Ectodermal cell (in vitro differentiated cells): ENCODE measurements around the gene IGSF1. TPM values are rescaled to one million over a fixed set of nuclear protein-coding genes. Genes with fewer than 3 reads are reported as not detected.

Experiments used
- H3K27ac ChIP-seq: 2 replicates; pipeline ENCODE4 v1.7.0; 2013; ENCODE audit warnings: mild to moderate bottlenecking, low read depth, low read length; ENCODE audit not compliant: insufficient read depth, poor library complexity, severe bottlenecking
- H3K27me3 ChIP-seq: 2 replicates; pipeline ENCODE4 v1.7.0; 2013; ENCODE audit warnings: mild to moderate bottlenecking, low read length; ENCODE audit not compliant: insufficient read depth, control insufficient read depth, poor library complexity, severe bottlenecking
- H3K36me3 ChIP-seq: one replicate; pipeline ENCODE4 v1.7.0; 2013; ENCODE audit warnings: low read length; ENCODE audit not compliant: control insufficient read depth, insufficient read depth
- H3K4me1 ChIP-seq: one replicate; pipeline ENCODE4 v1.7.0; 2013; ENCODE audit warnings: low read length; ENCODE audit not compliant: control insufficient read depth, insufficient read depth
- H3K4me3 ChIP-seq: 2 replicates; pipeline ENCODE4 v1.7.0; 2013; ENCODE audit warnings: low read depth, low read length, control low read depth; ENCODE audit not compliant: insufficient read depth
- H3K9me3 ChIP-seq: 2 replicates; pipeline ENCODE4 v1.7.0; 2013; ENCODE audit warnings: mild to moderate bottlenecking, low read length, moderate library complexity; ENCODE audit not compliant: control insufficient read depth
- WGBS, 2 experiments: methylation state at CpG; one replicate each; pipeline ENCODE4 v1.1.7; 2013; ENCODE audit warnings: missing lambda C conversion rate in 2 of 2; 5-methylcytosine and 5-hydroxymethylcytosine counted together
- polyA plus RNA-seq, 4 experiments: library from polyadenylated mRNA; stranded (reverse); fragments of 50-300 nt; gene quantifications; one replicate each; pipeline ENCODE4 v1.2.3, GENCODE V29; 2013

IGSF1 gene, protein sequence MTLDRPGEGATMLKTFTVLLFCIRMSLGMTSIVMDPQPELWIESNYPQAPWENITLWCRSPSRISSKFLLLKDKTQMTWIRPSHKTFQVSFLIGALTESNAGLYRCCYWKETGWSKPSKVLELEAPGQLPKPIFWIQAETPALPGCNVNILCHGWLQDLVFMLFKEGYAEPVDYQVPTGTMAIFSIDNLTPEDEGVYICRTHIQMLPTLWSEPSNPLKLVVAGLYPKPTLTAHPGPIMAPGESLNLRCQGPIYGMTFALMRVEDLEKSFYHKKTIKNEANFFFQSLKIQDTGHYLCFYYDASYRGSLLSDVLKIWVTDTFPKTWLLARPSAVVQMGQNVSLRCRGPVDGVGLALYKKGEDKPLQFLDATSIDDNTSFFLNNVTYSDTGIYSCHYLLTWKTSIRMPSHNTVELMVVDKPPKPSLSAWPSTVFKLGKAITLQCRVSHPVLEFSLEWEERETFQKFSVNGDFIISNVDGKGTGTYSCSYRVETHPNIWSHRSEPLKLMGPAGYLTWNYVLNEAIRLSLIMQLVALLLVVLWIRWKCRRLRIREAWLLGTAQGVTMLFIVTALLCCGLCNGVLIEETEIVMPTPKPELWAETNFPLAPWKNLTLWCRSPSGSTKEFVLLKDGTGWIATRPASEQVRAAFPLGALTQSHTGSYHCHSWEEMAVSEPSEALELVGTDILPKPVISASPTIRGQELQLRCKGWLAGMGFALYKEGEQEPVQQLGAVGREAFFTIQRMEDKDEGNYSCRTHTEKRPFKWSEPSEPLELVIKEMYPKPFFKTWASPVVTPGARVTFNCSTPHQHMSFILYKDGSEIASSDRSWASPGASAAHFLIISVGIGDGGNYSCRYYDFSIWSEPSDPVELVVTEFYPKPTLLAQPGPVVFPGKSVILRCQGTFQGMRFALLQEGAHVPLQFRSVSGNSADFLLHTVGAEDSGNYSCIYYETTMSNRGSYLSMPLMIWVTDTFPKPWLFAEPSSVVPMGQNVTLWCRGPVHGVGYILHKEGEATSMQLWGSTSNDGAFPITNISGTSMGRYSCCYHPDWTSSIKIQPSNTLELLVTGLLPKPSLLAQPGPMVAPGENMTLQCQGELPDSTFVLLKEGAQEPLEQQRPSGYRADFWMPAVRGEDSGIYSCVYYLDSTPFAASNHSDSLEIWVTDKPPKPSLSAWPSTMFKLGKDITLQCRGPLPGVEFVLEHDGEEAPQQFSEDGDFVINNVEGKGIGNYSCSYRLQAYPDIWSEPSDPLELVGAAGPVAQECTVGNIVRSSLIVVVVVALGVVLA (N-terminal part only)
- 18.9 TPM for polyA plus RNA-seq (2013, experiment 1 of 4)
- 20.9 TPM for polyA plus RNA-seq (2013, experiment 2 of 4)
- polyA plus RNA-seq (2013, experiment 3 of 4), result 13.8 TPM
- 16.7 TPM for polyA plus RNA-seq (2013, experiment 4 of 4)

DNA sequence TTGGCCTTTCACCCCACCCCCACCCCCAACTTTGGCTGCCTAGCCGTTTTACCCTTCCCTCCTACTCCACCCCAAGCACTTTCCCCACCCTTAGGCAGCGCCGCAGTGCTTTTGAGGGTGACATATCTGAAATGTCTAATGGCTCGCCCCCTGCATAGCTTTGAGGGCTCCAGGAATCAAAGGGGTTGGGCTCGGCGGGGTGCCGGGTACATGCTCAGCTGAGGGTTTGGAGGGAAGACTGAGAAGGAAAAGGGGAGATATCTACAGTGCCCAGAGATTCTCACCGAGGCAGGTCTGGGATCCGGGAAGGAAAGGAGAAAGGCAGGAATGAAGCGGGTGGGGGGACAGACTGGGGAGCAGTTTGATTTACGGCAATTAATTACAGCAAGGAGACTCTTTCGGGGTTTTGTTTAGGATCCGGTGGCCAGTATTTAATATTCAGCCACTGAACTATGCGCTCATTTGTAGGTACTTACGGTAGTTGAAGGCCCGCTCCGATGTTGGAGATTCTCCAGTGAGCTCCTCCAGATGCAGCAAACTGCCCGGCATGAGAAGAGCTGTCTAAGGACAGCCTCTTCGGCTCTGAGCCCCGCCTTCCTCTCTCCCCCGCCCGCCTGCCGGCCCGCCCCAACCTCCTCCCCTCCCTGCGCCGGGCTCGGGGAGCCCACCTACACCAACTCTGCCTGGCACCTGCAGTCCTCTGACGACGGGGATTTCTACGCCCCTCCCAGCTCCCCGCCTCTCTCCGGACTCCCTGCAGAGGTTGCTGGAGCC is at the start of gene IGSF1:
Gene IGSF1 (minus strand): TSS at position 569 of the 774 bp plus-strand sequence. CDS start 2,632 bp downstream, outside the sequence.
- Histone ChIP-seq H3K9me3 (no peaks in the 10 kb centered on the region), H3K27ac (no peak within 1 kb of the TSS), H3K4me3 (peak within 1 kb of the TSS; percentile 37), H3K4me1 (peaks cover 6% of the 10 kb centered on the region), H3K36me3 (no peaks in the 10 kb centered on the region), H3K27me3 (no peaks in the 10 kb centered on the region)
- WGBS, 2 experiments, result 0 to 1% methylated on average over 22 to 31 of the region's 32 CpGs

DNA sequence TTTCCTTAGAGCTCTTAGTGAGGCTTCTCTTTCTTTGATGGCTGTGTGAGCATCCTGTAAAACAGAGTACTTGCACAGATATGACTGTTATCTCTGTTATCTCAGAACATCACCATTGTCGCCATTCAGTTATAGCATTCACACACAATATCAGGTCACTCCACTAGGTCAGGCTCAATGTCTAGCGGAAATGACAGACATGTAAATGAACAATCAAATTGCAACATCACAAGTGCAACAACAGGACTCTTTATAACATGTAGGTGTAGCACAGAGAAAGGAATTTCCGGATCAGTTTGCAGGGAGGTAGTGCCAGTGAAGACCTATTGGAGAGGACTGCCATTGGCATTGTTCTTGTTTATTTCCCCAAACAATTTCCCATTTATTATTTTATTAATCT is 43.2 kb upstream of the IGSF1 start:
- Histone ChIP-seq H3K27me3 (no peaks in the 10 kb centered on the region), H3K9me3 (no peaks in the 10 kb centered on the region), H3K27ac (no peak overlapping the region), H3K36me3 (no peaks in the 10 kb centered on the region), H3K4me1 (no peaks in the 10 kb centered on the region), H3K4me3 (no peak overlapping the region)
- 92 to 98% methylated on average over 3 of the region's 3 CpGs for WGBS, 2 experiments

DNA sequence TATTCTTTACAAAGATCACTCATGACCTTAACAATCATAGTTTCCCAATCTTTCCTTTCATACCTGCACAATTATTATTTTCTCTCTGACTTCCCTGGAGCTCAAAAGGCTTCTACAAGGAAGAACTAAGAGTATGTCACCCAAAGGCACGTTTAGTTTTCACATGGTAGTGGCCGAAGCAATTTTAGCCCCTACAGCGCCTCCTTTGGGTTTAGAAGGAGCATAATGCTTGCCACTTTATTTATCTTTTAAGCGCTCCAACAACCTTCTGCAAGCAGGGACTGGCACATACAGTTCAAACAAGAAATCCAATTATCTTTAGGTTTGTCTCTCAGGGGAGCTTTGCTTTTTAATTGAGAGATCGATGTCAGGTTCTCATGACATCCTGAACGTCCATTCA is 42.0 kb upstream of the IGSF1 start:
- 83 to 87% methylated on average over 6 of the region's 6 CpGs for WGBS, 2 experiments
- H3K4me3 ChIP-seq, result no peak overlapping the region
- H3K4me1 ChIP-seq, result no peaks in the 10 kb centered on the region
- no peaks in the 10 kb centered on the region for H3K36me3 ChIP-seq
- H3K27me3 ChIP-seq, result no peaks in the 10 kb centered on the region
- no peak overlapping the region for H3K27ac ChIP-seq
- no peaks in the 10 kb centered on the region for H3K9me3 ChIP-seq

DNA sequence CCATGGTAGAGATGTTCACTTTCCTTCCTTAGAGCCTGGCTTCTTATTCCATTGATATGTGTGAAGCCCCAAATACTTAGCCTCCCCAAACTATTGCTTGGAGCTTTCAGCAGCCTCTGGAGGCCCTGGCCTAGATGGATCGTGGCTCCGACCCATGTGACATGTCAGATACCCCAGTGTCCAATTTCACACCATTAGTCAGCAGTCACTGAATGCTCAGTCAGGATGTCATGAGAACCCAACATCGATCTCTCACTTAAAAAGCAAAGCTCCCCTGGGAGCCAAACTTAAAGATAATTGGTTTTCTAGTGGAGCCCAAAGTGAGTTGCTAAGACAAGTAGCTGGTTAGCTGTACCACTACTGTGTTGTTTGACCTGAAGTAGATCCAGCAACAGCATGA is 41.6 kb upstream of the IGSF1 start:
- 83 to 100% methylated on average over 3 of the region's 3 CpGs for WGBS, 2 experiments
- Histone ChIP-seq H3K9me3 (no peaks in the 10 kb centered on the region), H3K27me3 (no peaks in the 10 kb centered on the region), H3K4me1 (no peaks in the 10 kb centered on the region), H3K36me3 (no peaks in the 10 kb centered on the region), H3K27ac (no peak overlapping the region), H3K4me3 (no peak overlapping the region)

DNA sequence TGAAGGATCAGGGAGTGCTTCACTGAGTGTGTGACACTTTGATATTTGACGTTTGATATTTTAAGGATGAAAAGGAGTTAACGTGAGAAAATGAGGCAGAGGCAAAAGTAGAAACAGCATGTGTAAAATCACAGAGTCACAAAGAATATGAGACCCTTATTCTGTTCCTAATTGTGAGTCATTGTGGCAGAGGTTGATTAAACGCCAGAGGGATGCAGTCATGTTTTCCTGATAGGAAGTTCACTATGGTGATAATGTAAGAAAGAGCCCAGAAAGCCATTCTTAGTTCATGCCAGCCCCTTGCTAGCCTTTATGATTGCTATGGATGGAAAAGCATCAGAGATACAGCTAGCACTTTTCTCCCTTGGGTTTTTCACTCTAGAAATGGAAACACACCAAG is 33.5 kb upstream of the IGSF1 start:
- WGBS, 2 experiments, result 93 to 94% methylated on average over 3 of the region's 3 CpGs
- Histone ChIP-seq H3K9me3 (no peaks in the 10 kb centered on the region), H3K4me3 (no peak overlapping the region), H3K36me3 (no peaks in the 10 kb centered on the region), H3K4me1 (no peaks in the 10 kb centered on the region), H3K27ac (no peak overlapping the region), H3K27me3 (no peaks in the 10 kb centered on the region)

DNA sequence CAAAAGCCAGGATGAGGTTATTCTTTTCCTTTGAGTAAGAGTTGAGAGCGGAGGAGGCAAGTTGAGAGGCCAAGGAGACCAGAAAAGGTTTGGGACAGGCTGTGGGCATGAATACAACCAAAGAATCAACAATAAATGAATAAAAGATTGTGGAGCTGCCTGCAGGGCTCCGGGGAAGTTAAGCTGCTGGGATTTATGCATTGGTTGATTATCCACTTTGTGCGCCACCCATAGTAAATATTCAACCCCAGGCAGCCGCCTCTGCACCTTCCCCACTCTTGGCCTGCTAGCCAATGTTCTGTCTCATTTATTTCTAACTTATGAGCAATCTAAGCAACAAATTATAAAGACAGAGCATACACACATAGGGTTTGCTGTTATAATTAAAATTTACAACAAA is 28.2 kb upstream of the IGSF1 start:
- Histone ChIP-seq H3K27me3 (no peaks in the 10 kb centered on the region), H3K36me3 (no peaks in the 10 kb centered on the region), H3K4me1 (no peaks in the 10 kb centered on the region), H3K9me3 (no peaks in the 10 kb centered on the region), H3K27ac (no peak overlapping the region), H3K4me3 (no peak overlapping the region)
- 83 to 87% methylated on average over 2 to 3 of the region's 4 CpGs for WGBS, 2 experiments

DNA sequence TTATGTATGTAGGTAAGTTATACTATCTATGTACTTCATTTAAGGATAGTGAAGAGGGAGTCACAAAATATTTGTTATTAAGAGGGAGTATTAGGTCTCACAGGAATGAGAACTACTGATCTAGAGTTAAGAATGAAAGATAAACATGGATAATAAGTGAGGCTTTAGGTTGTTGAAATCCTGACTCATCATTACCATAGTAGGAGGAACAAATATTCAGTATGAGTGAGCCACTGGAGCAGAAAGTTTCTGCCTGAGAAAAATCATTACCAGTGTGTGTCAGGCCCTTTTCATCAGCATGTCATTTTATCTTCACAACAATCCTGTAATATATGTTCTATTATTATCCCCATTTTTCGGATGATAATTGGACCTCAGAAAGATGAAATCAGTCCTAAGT is 27.2 kb upstream of the IGSF1 start:
- WGBS, 2 experiments, result 100% methylated on average over 1 of the region's 1 CpG
- H3K9me3 ChIP-seq, result no peaks in the 10 kb centered on the region
- H3K27me3 ChIP-seq, result no peaks in the 10 kb centered on the region
- no peak overlapping the region for H3K27ac ChIP-seq
- H3K36me3 ChIP-seq, result no peaks in the 10 kb centered on the region
- H3K4me1 ChIP-seq, result no peaks in the 10 kb centered on the region
- H3K4me3 ChIP-seq, result no peak overlapping the region

DNA sequence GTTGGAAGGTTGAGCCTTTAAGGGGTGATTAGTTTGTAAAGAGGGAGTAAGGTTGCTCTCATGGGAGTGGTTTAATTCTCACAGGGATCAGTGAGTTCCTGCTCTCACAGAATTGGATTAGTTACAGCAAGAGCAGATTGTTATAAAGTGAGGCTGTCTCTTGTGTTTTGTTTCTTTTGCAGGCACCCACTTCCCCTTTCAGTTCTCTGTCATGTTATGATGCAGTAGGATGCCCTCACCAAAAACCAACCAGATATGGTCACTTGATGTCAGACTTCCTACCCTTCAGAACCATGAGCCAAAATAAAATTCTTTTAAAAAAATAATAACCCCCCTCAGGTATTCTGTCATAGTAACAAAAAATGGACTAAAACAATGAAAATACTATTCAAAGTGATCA is 19.9 kb upstream of the IGSF1 start:
- H3K27me3 ChIP-seq, result no peaks in the 10 kb centered on the region
- no peaks in the 10 kb centered on the region for H3K9me3 ChIP-seq
- H3K36me3 ChIP-seq, result no peaks in the 10 kb centered on the region
- H3K4me1 ChIP-seq, result no peaks in the 10 kb centered on the region
- H3K27ac ChIP-seq, result no peak overlapping the region
- H3K4me3 ChIP-seq, result no peak overlapping the region

DNA sequence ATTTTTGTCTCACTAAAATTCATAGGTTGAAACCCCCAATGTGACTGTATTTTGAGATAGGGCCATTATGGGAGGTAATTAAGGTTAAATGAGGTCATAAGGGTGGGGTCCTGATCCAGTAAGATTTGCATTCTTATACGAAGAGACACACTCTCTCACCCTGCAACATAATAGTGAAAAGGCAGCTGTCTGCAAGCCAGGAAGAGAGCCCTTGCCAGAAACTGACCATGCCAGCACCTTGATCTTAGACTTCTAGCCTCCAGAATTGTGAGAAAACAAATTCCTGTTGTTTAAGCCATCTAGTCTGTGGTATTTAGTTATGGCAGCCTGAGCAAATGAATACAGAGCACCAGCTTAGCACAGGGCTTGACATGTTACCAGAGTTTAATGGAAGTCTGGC is 17.5 kb upstream of the IGSF1 start:
- Histone ChIP-seq H3K27me3 (no peaks in the 10 kb centered on the region), H3K9me3 (no peaks in the 10 kb centered on the region), H3K4me3 (no peak overlapping the region), H3K27ac (no peak overlapping the region), H3K36me3 (no peaks in the 10 kb centered on the region), H3K4me1 (no peaks in the 10 kb centered on the region)
- WGBS, 2 experiments, result 50% methylated on average over 1 of the region's 1 CpG; no CpG with 5 or more reads in 1 of the 2 experiments
